T-helper 17 cell (primary cell): ENCODE measurements around the gene CACNA2D3. TPM values are rescaled to one million over a fixed set of nuclear protein-coding genes. Genes with fewer than 3 reads are reported as not detected.
"Not testable (repeated sequence)": the region's sequence is repeated elsewhere in the genome, so short reads cannot be mapped to it uniquely, and the experiment has no call there.

Experiments
- ATAC-seq: fragments of 150-1000 bp; cut with Tn5 transposase; 2 replicates; pipeline ENCODE4 v1.10.0; 2021; ENCODE audit warnings: mild to moderate bottlenecking, moderate library complexity
- DNase-seq, 3 donors: peaks; one replicate each; pipeline versions ENCODE4 v3.0.0 to v3.0.0-alpha.2; 2020 to 2021
- H3K9me3 ChIP-seq: one replicate; pipeline ENCODE4 v1.7.0; 2013; ENCODE audit warnings: low read length, mild to moderate bottlenecking; ENCODE audit not compliant: control insufficient read depth, poor library complexity, severe bottlenecking
- H3K27ac Mint-ChIP-seq: one replicate; pipeline ENCODE4 v1.8.0; 2022; ENCODE audit warnings: mild to moderate bottlenecking, moderate library complexity, mixed read lengths
- H3K27me3 Mint-ChIP-seq: one replicate; pipeline ENCODE4 v1.8.0; 2022; ENCODE audit warnings: mixed read lengths
- H3K36me3 Mint-ChIP-seq: one replicate; pipeline ENCODE4 v1.8.0; 2022; ENCODE audit warnings: low read depth, mixed read lengths
- H3K4me1 Mint-ChIP-seq: one replicate; pipeline ENCODE4 v1.8.0; 2022; ENCODE audit warnings: mild to moderate bottlenecking, mixed read lengths
- H3K4me3 Mint-ChIP-seq: one replicate; pipeline ENCODE4 v1.8.0; 2022; ENCODE audit warnings: mild to moderate bottlenecking, moderate library complexity, mixed read lengths
- total RNA-seq, 4 donors: library from RNA in 2 of 4; stranded (reverse) in 2 of 4; gene quantifications; one replicate each; pipeline ENCODE4 v1.2.3 and lab custom pipeline; 2022 to 2026

Gene CACNA2D3
- total RNA-seq, 2 donors from 2014 or later: 0.08 TPM; not detected in 1

DNA sequence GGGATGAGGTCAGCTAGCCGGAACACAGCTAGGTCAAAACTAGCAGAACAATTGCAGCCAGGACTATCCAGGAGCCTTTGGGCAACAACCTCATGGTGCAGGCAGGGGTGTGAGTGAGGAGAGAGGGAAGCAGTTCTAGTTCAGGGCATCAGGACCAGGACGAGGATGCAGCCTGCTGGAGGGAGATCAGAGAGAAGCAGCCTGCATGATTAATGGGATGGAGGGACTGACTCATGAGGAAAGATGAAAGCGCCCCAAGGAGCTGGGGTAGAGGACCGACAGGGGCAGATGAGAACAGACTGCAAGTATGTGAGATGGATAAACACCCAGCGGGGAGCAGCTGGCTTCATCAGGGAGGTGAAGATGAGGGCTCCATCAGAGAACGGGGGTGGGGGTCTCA, 843.4 kb downstream of the CACNA2D3 start:
- no peaks in the 10 kb centered on the region for H3K9me3 ChIP-seq
- Mint-ChIP-seq H3K4me3 (no peak overlapping the region), H3K27me3 (no peaks in the 10 kb centered on the region), H3K27ac (no peak overlapping the region), H3K36me3 (no peaks in the 10 kb centered on the region), H3K4me1 (no peaks in the 10 kb centered on the region)
- ATAC-seq (no peak), DNase-seq (no peak)

DNA sequence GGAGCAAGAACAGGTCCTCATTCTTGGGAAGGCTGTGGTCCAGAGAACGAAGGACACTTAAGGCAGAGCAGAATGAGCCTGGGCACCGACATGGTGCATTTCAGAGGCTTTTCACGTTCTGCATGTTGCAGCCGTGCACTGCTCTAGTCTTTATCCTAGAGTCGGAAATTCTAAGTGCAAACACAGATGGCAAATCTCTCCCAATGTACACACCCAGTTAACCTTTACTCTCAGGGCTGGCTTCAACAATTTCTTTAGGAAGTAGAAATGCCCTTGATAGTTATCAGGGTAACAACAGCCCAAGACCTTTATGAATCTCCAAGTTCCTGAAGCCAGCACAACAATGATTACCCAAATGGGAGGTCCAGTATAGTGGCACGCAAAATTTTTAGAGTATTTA, 844.6 kb downstream of the CACNA2D3 start:
- Mint-ChIP-seq H3K27me3 (no peaks in the 10 kb centered on the region), H3K4me1 (no peaks in the 10 kb centered on the region), H3K36me3 (no peaks in the 10 kb centered on the region), H3K27ac (no peak overlapping the region), H3K4me3 (no peak overlapping the region)
- no peak for ATAC-seq
- no peak for DNase-seq
- no peaks in the 10 kb centered on the region for H3K9me3 ChIP-seq

DNA sequence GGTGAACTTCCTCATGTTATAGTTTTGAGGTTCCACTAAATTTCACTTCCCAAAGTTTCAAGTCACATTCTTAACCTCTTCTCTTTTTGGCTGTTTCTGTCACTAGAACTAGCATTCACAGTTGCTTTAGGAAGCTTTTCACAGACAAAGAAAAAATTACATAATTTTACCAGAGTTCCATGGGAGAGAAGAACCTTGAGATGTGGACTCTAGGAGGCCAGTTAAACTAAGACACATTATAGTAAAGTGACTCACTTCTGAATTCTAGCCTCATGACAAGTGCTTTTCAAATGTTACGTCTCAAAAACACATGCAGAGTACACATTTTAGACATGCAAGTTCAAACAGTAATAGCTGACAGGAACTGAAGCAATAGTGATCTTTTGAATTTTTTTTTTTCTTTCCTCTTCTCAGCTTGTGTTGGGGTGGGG, 845.4 kb downstream of the CACNA2D3 start:
- H3K4me1 Mint-ChIP-seq: no peaks in the 10 kb centered on the region
- no peaks in the 10 kb centered on the region for H3K27me3 Mint-ChIP-seq
- ATAC-seq: no peak
- H3K9me3 ChIP-seq: no peaks in the 10 kb centered on the region
- no peak for DNase-seq
- no peak overlapping the region for H3K4me3 Mint-ChIP-seq
- no peak overlapping the region for H3K27ac Mint-ChIP-seq
- no peaks in the 10 kb centered on the region for H3K36me3 Mint-ChIP-seq

DNA sequence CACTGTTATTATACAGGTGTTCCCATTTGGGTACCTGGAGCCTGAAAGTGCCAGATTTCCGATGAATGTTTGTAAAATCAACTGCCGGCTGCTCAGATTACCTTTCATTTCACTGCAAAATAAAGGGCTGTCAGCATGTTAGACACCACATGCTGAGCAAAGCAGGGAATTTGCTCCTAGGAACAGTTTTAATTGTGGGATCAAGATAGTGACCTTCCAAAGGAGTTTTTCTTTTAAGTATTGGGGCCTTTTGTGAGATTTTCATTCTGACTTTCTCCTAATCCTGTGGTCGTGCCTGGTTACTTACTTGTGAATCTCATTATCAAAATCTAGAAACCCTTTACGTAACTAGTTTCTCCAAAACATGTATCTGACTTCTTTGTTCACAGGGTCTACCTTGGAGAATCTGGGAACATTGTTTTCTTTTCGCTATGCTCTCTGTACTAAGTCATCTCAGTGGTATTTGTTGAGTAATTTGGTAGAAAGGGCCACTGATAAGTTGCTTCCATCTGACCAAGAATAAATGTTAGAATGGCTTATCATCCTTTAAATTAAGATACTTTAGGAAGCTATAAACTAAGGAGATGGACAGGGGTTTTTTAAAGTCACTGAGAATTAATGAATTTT, 846.3 kb downstream of the CACNA2D3 start:
- ATAC-seq (no peak), DNase-seq (no peak)
- H3K27me3 Mint-ChIP-seq: no peaks in the 10 kb centered on the region
- no peaks in the 10 kb centered on the region for H3K4me1 Mint-ChIP-seq
- H3K27ac Mint-ChIP-seq: no peak overlapping the region
- H3K9me3 ChIP-seq: no peaks in the 10 kb centered on the region
- H3K4me3 Mint-ChIP-seq: no peak overlapping the region
- no peaks in the 10 kb centered on the region for H3K36me3 Mint-ChIP-seq

DNA sequence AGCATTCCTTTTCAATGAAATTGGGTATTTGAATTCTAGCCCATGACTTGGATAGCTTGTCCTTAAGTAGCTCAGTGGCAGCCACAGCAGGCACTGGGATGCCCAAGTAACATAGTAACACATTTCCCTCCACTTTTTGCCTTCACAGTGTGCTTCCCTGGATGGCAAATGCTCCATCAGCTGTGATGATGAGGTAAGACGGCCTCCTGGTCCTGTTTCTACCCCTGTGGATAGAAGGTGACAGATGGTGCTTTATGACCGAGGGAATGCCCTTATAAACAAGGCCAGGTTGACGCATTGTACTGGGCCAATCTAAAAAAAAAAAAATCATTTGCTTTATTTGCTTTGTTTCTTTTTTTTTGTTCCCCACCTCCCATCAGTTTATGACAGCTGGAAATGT, 847.3 kb downstream of the CACNA2D3 start:
- Mint-ChIP-seq H3K36me3 (no peaks in the 10 kb centered on the region), H3K27ac (no peak overlapping the region), H3K4me1 (no peaks in the 10 kb centered on the region), H3K4me3 (no peak overlapping the region), H3K27me3 (no peaks in the 10 kb centered on the region)
- H3K9me3 ChIP-seq: no peaks in the 10 kb centered on the region
- no peak for ATAC-seq
- DNase-seq: no peak

DNA sequence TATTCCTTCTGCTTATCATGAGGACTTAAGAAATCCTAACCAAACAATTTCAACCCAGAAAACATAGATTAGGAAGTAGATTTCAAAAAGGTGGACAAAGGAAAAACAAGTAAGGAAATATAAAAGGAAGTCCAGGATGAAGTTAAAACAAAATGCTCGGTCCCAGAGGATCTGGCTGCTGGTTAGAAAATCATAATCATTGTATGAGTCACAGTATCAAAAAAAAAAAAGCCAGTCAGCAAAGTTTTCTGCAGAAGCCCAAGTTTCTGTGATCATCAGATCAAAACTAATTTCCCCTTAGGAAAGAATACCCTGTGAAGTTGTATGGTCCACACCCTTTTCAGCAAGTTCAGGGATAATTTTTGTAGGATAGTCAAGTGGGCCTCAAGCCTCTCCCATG, 848.5 kb downstream of the CACNA2D3 start:
- ATAC-seq: no peak
- Mint-ChIP-seq H3K27me3 (no peaks in the 10 kb centered on the region), H3K4me3 (no peak overlapping the region), H3K4me1 (no peaks in the 10 kb centered on the region), H3K27ac (no peak overlapping the region), H3K36me3 (no peaks in the 10 kb centered on the region)
- no peak for DNase-seq
- H3K9me3 ChIP-seq: no peaks in the 10 kb centered on the region

DNA sequence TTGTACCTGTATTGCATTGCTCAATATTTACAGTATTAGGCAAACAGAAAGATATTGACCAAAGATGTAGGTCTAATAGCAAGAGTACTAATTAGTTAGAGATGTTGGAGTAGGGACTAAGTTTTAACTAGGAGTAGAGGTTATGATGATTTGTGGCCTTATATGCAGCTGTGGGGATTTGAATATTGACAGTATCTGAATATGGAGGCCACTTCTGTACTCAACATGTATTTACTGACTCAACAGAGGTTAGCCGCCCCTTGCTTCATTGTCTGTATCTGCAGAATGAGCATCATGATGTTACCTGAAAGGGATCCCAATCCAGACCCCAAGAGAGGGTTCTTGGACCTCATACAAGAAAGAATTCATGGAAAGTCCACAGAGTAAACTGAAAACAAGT, 855.1 kb downstream of the CACNA2D3 start:
- no peak for ATAC-seq
- no peaks in the 10 kb centered on the region for H3K27me3 Mint-ChIP-seq
- H3K4me3 Mint-ChIP-seq: no peak overlapping the region
- H3K9me3 ChIP-seq: no peaks in the 10 kb centered on the region
- DNase-seq: no peak
- H3K36me3 Mint-ChIP-seq: no peaks in the 10 kb centered on the region
- no peak overlapping the region for H3K27ac Mint-ChIP-seq
- no peaks in the 10 kb centered on the region for H3K4me1 Mint-ChIP-seq

DNA sequence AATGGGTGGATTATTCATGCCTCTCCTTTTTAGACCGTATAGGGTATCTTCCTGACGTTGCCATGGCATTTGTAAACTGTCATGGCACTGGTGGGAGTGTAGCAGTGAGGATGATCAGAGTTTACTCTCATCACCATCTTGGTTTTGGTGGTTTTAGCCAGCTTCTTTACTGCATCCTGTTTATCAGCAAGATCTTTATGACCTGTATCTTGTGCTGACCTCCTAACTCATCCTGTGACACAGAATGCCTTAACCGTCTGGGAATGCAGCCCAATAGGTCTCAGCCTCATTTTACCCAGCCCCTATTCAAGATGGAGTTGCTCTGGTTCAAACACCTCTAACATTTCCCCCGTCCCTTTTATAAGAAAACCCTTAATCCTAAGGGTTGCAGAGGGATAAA, 855.6 kb downstream of the CACNA2D3 start:
- not testable (repeated sequence) for H3K27ac Mint-ChIP-seq, H3K36me3 Mint-ChIP-seq, DNase-seq, H3K4me3 Mint-ChIP-seq, H3K4me1 Mint-ChIP-seq, H3K9me3 ChIP-seq, ATAC-seq, H3K27me3 Mint-ChIP-seq

DNA sequence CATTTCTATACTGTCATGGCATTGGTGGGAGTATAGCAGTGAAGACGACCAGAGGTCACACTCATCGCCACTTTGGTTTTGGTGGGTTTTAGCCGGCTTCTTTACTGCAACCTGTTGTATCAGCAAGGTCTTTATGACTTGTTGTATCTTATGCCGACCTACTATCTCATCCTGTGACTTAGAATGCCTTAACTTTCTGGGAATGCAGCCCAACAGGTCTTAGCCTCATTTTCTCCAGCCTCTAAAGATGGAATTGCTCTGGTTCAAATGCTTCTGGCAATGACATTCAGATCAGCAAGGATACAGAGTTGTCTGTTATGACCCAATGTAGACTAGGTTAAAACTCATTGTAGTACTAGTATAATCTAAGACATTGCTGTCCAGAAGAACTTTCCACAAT, 860.5 kb downstream of the CACNA2D3 start:
- ATAC-seq (no peak), DNase-seq (no peak)
- no peaks in the 10 kb centered on the region for H3K27me3 Mint-ChIP-seq
- H3K4me3 Mint-ChIP-seq: no peak overlapping the region
- no peak overlapping the region for H3K27ac Mint-ChIP-seq
- no peaks in the 10 kb centered on the region for H3K4me1 Mint-ChIP-seq
- H3K9me3 ChIP-seq: no peaks in the 10 kb centered on the region
- H3K36me3 Mint-ChIP-seq: no peaks in the 10 kb centered on the region

DNA sequence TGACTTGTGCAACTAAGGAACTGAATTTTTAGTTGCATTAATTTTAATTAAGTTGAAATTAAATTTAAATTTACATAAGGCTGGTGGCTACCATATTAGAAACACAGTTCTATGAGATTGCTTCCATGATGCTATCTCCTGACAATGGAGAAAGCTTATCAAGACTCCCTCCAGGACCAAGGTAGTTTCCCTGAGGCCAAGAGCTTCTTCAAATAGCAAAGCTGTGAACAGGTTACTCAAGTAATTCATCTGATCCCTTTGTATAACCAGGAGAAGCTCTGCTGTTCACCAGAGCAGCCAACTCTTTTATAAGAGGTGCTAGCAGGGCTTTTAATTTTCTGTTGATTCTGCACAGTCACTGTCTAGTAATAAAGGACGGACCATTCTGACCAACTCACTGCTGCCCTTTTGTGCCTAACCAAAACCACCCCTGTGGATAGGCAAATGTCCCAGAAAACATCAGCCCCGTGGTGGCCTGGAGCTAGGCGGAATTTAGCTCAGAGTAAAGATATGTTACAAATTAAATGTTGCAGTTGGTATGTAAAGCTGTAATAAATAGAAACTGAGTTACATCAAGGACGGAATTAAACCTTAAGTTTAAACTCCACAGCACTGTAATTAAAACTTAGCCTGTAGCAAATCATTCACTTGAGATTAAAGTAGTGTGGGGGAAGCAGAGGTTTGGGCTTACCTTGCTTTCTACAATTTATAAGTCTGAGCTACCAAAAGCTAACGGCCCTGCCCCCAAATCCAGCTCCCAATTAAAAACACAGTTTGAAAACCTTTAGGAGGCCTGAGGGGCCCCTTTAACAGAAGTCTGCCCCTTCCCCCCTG, 861.1 kb downstream of the CACNA2D3 start:
- H3K36me3 Mint-ChIP-seq: no peaks in the 10 kb centered on the region
- ATAC-seq: no peak
- no peak overlapping the region for H3K27ac Mint-ChIP-seq
- H3K4me3 Mint-ChIP-seq: no peak overlapping the region
- no peaks in the 10 kb centered on the region for H3K9me3 ChIP-seq
- DNase-seq: no peak
- no peaks in the 10 kb centered on the region for H3K4me1 Mint-ChIP-seq
- no peaks in the 10 kb centered on the region for H3K27me3 Mint-ChIP-seq

DNA sequence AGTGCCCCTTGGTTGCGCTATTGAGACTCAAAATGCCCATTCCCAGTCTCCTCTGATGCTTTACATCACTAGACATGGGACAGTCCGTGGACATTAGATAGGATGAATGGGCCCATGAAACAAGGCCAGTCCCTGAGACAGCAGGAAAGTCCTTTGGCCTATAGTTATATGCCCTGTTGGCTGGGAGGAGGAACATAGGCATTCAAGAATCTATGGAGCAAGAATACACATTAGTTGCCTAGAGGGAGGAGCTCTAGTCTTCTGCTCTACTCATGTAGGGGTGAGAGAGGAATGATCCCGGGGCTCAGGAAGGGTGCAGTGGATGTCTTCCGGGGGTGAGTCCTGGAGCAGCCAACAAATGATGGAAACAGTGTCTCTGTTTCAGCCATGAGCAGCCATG, 863.5 kb downstream of the CACNA2D3 start:
- no peaks in the 10 kb centered on the region for H3K9me3 ChIP-seq
- H3K36me3 Mint-ChIP-seq: no peaks in the 10 kb centered on the region
- ATAC-seq (no peak), DNase-seq (no peak)
- H3K4me1 Mint-ChIP-seq: no peaks in the 10 kb centered on the region
- no peak overlapping the region for H3K4me3 Mint-ChIP-seq
- no peak overlapping the region for H3K27ac Mint-ChIP-seq
- H3K27me3 Mint-ChIP-seq: no peaks in the 10 kb centered on the region

DNA sequence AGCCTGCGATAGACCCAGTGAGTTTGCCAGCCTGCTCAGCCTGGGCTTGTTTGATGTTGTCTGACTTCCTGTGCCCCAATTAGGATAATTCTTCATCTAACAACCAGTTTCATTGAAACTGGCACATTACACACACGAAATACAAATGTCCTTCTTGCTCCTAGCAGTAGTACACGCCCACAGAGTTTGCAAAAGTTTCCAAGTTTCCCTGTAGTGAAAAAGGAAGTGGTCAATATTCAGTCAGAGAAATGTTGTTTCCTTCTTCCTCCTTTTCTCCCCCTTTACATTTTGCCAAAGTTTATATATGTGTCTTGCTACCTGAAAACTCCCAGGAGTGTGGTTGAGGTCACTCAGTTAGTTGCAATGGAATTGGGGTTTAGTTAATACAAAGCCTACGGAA, 863.9 kb downstream of the CACNA2D3 start:
- DNase-seq: no peak
- no peaks in the 10 kb centered on the region for H3K9me3 ChIP-seq
- H3K36me3 Mint-ChIP-seq: no peaks in the 10 kb centered on the region
- no peaks in the 10 kb centered on the region for H3K27me3 Mint-ChIP-seq
- H3K27ac Mint-ChIP-seq: no peak overlapping the region
- H3K4me1 Mint-ChIP-seq: no peaks in the 10 kb centered on the region
- no peak overlapping the region for H3K4me3 Mint-ChIP-seq
- no peak for ATAC-seq

DNA sequence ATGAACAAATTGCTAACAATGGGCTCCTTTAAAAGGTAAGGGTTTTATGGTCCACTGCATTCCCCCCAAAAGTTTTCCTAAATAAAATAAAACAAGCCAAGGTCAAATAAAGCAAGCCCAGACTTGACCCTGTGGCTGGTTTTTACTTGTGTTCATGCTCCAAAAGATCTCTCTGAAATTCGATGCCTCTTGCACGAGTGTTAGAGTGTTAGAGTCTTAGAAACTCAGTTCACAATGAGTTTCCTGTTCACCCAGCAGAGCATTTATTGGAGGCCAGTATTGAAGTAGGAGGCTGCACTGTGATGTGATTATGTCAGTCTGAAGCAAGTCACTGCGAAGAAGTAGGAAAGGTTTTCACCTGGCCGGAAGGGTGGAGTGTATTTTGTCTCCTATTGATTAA, 865.4 kb downstream of the CACNA2D3 start:
- Mint-ChIP-seq H3K27me3 (no peaks in the 10 kb centered on the region), H3K4me3 (no peak overlapping the region), H3K36me3 (no peaks in the 10 kb centered on the region), H3K4me1 (no peaks in the 10 kb centered on the region), H3K27ac (no peak overlapping the region)
- no peak for ATAC-seq
- no peak for DNase-seq
- H3K9me3 ChIP-seq: no peaks in the 10 kb centered on the region

DNA sequence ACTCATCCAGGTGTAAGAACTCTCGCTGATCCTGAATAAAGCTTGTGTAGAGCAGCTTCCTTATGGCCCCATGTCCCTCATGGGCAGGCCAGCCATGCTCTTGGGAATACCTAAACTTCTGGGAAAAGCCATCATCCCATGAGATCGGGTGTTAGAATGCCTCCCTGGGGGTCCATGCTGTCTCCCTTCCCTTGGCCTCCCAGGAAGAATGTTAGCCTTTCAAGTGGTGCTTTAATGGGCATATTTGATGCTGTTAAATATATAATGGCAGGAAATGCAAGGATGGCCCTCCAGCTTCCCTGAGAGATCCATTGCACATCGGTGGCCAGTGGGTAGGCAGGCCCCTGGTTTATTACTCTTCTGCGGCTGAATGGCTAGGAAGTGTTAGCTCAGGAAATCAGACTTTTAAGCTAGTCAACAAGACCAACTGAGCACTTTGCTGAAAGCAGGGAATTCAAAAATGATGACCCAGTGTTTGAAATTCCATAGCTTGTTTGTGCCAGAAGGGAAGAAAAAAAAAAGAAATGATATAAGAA, 866.0 kb downstream of the CACNA2D3 start:
- no peaks in the 10 kb centered on the region for H3K36me3 Mint-ChIP-seq
- no peak for ATAC-seq
- no peaks in the 10 kb centered on the region for H3K27me3 Mint-ChIP-seq
- no peaks in the 10 kb centered on the region for H3K4me1 Mint-ChIP-seq
- no peak overlapping the region for H3K4me3 Mint-ChIP-seq
- H3K27ac Mint-ChIP-seq: no peak overlapping the region
- H3K9me3 ChIP-seq: no peaks in the 10 kb centered on the region
- DNase-seq: no peak
